ENCODE results near the gene PI4KA.
"Not testable (repeated sequence)": the region's sequence is repeated elsewhere in the genome, so short reads cannot be mapped to it uniquely, and the experiment has no call there.

DNA sequence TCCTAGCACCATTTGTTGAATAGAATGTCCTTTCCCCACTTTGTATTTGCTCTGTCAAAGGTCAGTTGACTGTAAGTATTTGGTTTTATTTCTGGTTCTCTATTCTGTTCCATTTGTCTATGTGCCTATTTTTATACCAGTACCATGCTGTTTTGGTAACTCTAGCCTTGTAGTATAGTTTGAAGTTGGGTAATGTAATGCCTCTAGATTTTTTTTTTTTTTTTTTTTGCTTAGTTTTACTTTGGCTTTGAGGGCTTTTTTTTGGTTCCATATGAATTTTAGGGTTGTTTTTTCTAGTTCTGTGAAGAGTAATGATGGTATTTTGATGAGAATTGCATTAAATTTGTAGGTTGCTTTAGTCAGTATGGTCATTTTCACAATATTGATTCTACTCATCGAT is 183.0 kb downstream of the PI4KA start:
- TF ChIP-seq, protein P1, sequence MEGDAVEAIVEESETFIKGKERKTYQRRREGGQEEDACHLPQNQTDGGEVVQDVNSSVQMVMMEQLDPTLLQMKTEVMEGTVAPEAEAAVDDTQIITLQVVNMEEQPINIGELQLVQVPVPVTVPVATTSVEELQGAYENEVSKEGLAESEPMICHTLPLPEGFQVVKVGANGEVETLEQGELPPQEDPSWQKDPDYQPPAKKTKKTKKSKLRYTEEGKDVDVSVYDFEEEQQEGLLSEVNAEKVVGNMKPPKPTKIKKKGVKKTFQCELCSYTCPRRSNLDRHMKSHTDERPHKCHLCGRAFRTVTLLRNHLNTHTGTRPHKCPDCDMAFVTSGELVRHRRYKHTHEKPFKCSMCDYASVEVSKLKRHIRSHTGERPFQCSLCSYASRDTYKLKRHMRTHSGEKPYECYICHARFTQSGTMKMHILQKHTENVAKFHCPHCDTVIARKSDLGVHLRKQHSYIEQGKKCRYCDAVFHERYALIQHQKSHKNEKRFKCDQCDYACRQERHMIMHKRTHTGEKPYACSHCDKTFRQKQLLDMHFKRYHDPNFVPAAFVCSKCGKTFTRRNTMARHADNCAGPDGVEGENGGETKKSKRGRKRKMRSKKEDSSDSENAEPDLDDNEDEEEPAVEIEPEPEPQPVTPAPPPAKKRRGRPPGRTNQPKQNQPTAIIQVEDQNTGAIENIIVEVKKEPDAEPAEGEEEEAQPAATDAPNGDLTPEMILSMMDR (conservative IDR thresholded peaks at IDR 0.05; ENCODE audit: low read depth, low read length) = not testable (repeated sequence)
- TF ChIP-seq EZH2 (IDR thresholded peaks at IDR 0.05; ENCODE audit: borderline replicate concordance, low read depth, low read length, poor library complexity, severe bottlenecking) = not testable (repeated sequence)
